Stimulated activated CD4-positive, alpha-beta T cell treated with anti-CD3 and anti-CD28 coated beads, Interleukin-2, amount 100 ng/mL, for 4 hours (primary cell): ENCODE results near the gene NPC1.
"Not testable (repeated sequence)": the region's sequence is repeated elsewhere in the genome, so short reads cannot be mapped to it uniquely, and the experiment has no call there.

Experiments
- DNase-seq: peaks from one replicate; pipeline ENCODE4 v3.0.0-alpha.2; 2020; ENCODE audit warnings: low read depth

NPC1 gene

GRCh38 chr18:23609390-23610023 is 23.2 kb upstream of the NPC1 start:
- DNase-seq = no peak

- DNase-seq = no peak
These were observed 21.9 kb upstream of the NPC1 start for GRCh38 chr18:23608211-23608610.

- DNase-seq = no peak
These were observed 19.6 kb upstream of the NPC1 start for GRCh38 chr18:23605941-23606340.

- DNase-seq = no peak
These were observed 13.5 kb upstream of the NPC1 start for GRCh38 chr18:23599809-23600208.

GRCh38 chr18:23596183-23596582 is 9.9 kb upstream of the NPC1 start:
- no peak for DNase-seq

- no peak for DNase-seq
These were observed 9.3 kb upstream of the NPC1 start for GRCh38 chr18:23595591-23595990.

GRCh38 chr18:23593720-23594119 is 7.4 kb upstream of the NPC1 start:
- DNase-seq = no peak

GRCh38 chr18:23592911-23593310 is 6.6 kb upstream of the NPC1 start:
- DNase-seq = no peak

GRCh38 chr18:23591011-23591410 is 4.7 kb upstream of the NPC1 start:
- DNase-seq = no peak

GRCh38 chr18:23588836-23589560 is 2.7 kb upstream of the NPC1 start:
- DNase-seq = no peak

GRCh38 chr18:23587220-23587642 is 925 bp upstream of the NPC1 start:
- DNase-seq = no peak

GRCh38 chr18:23585897-23586248 is 433 bp downstream of the NPC1 start:
- no peak for DNase-seq

- no peak for DNase-seq
These were observed 1.1 kb downstream of the NPC1 start for GRCh38 chr18:23585007-23585871.

- DNase-seq = no peak
These were observed 2.0 kb downstream of the NPC1 start for GRCh38 chr18:23584019-23584983.

- no peak for DNase-seq
These were observed 3.0 kb downstream of the NPC1 start for GRCh38 chr18:23583071-23583865.

GRCh38 chr18:23580677-23581367 is 5.5 kb downstream of the NPC1 start:
- no peak for DNase-seq

GRCh38 chr18:23578891-23579653 is 7.2 kb downstream of the NPC1 start:
- no peak for DNase-seq

- DNase-seq = no peak
These were observed 8.1 kb downstream of the NPC1 start for GRCh38 chr18:23578067-23578701.

- DNase-seq = not testable (repeated sequence)
These were observed 8.8 kb downstream of the NPC1 start for GRCh38 chr18:23577521-23577920.
